ENCODE data around the gene DOCK9. TPM values are rescaled to one million over a fixed set of nuclear protein-coding genes. Genes with fewer than 3 reads are reported as not detected.

DOCK9 gene
- total RNA-seq, 1 experiment from 2014 or later = 30.5 TPM

- H3K4me3 ChIP-seq (ENCODE audit: low read depth in 2 of 2, low read length in 2 of 2) = no peak overlapping the region
- intact Hi-C loops (cut with micrococcal nuclease; ENCODE audit: unreplicated experiment) = no loop called here
- no peak for TF ChIP-seq POLR2AphosphoS5 (IDR thresholded peaks at IDR 0.05; ENCODE audit: low read depth, low read length)
- no peak for TF ChIP-seq CTCF (IDR thresholded peaks at IDR 0.05)
- no peak for TF ChIP-seq REST (IDR thresholded peaks at IDR 0.05; ENCODE audit: insufficient read depth in 1 of 2, low read depth in 2 of 2, low read length in 1 of 2)
- TF ChIP-seq TCF7L2 (IDR thresholded peaks at IDR 0.05; ENCODE audit: low read depth, low read length) = no peak
- TF ChIP-seq SIN3A (IDR thresholded peaks at IDR 0.05; ENCODE audit: borderline replicate concordance, insufficient read depth, low read depth, low read length) = no peak
- no peaks in the 10 kb centered on the region for H3K36me3 ChIP-seq (ENCODE audit: control insufficient read depth, insufficient read depth, low read length)
- DNase-seq (ENCODE audit: low read depth, low spot score) (no peak), ATAC-seq (no peak)
- ChIA-PET CTCF (no interaction called here), POLR2A (no interaction called here)
- no peaks in the 10 kb centered on the region for H3K27me3 ChIP-seq (ENCODE audit: control insufficient read depth, insufficient read depth, low read length)
- H3K9me3 ChIP-seq (ENCODE audit: control insufficient read depth, insufficient read depth, low read depth, low read length) = no peaks in the 10 kb centered on the region
- no peaks in the 10 kb centered on the region for H3K4me1 ChIP-seq (ENCODE audit: control insufficient read depth, insufficient read depth, low read length)
- H3K27ac ChIP-seq (ENCODE audit: low read length) = no peak overlapping the region
- in situ Hi-C loops (cut with HindIII; ENCODE audit: low pct_unique_long_range_greater_than_20kb, low sequenced_read_pairs) = no loop called here
- BruUV-seq (replicated peaks) = no TSS peak
Measured at GRCh38 chr13:98875146-98875729, 102.6 kb downstream of the DOCK9 start.

GRCh38 chr13:98874029-98874397 is 103.9 kb downstream of the DOCK9 start:
- BruUV-seq (replicated peaks) = no TSS peak
- in situ Hi-C loops (cut with HindIII; ENCODE audit: low pct_unique_long_range_greater_than_20kb, low sequenced_read_pairs) (no loop called here), intact Hi-C loops (cut with micrococcal nuclease; ENCODE audit: unreplicated experiment) (no loop called here)
- no peak overlapping the region for H3K27ac ChIP-seq (ENCODE audit: low read length)
- ATAC-seq = no peak
- H3K4me3 ChIP-seq (ENCODE audit: low read depth in 2 of 2, low read length in 2 of 2) = no peak overlapping the region
- no peaks in the 10 kb centered on the region for H3K36me3 ChIP-seq (ENCODE audit: control insufficient read depth, insufficient read depth, low read length)
- POLR2A ChIA-PET = no interaction called here
- CTCF ChIA-PET = interaction anchor here (0.7 kb wide), 1 partner anchor 569 kb away, joined by 3 read pairs; no protein-coding TSS in a partner anchor
- DNase-seq (ENCODE audit: low read depth, low spot score) = no peak
- H3K9me3 ChIP-seq (ENCODE audit: control insufficient read depth, insufficient read depth, low read depth, low read length) = no peaks in the 10 kb centered on the region
- no peaks in the 10 kb centered on the region for H3K4me1 ChIP-seq (ENCODE audit: control insufficient read depth, insufficient read depth, low read length)
- TF ChIP-seq TCF7L2 (IDR thresholded peaks at IDR 0.05; ENCODE audit: low read depth, low read length) = no peak
- TF ChIP-seq CTCF (IDR thresholded peaks at IDR 0.05) = no peak
- H3K27me3 ChIP-seq (ENCODE audit: control insufficient read depth, insufficient read depth, low read length) = no peaks in the 10 kb centered on the region

All from Panc1 (cell line).